ENCODE results near the gene LRRC8D. TPM values are rescaled to one million over a fixed set of nuclear protein-coding genes. Genes with fewer than 3 reads are reported as not detected.

Gene LRRC8D
- total RNA-seq, 4 donors from 2014 or later, result 6.9 to 13.2 (median 8.8) TPM

- TF ChIP-seq, protein P1, sequence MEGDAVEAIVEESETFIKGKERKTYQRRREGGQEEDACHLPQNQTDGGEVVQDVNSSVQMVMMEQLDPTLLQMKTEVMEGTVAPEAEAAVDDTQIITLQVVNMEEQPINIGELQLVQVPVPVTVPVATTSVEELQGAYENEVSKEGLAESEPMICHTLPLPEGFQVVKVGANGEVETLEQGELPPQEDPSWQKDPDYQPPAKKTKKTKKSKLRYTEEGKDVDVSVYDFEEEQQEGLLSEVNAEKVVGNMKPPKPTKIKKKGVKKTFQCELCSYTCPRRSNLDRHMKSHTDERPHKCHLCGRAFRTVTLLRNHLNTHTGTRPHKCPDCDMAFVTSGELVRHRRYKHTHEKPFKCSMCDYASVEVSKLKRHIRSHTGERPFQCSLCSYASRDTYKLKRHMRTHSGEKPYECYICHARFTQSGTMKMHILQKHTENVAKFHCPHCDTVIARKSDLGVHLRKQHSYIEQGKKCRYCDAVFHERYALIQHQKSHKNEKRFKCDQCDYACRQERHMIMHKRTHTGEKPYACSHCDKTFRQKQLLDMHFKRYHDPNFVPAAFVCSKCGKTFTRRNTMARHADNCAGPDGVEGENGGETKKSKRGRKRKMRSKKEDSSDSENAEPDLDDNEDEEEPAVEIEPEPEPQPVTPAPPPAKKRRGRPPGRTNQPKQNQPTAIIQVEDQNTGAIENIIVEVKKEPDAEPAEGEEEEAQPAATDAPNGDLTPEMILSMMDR (IDR thresholded peaks at IDR 0.05), result no peak
- no peak for DNase-seq (ENCODE audit: low spot score)
- no peak for ATAC-seq (ENCODE audit: low FRiP score)
Measured at GRCh38 chr1:89932598-89933364, 111.9 kb downstream of the LRRC8D start.

DNA sequence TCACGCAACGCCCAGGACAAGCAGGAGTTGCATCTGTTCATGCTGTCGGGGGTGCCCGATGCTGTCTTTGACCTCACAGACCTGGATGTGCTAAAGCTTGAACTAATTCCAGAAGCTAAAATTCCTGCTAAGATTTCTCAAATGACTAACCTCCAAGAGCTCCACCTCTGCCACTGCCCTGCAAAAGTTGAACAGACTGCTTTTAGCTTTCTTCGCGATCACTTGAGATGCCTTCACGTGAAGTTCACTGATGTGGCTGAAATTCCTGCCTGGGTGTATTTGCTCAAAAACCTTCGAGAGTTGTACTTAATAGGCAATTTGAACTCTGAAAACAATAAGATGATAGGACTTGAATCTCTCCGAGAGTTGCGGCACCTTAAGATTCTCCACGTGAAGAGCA, 113.6 kb downstream of the LRRC8D start:
- DNase-seq (ENCODE audit: low spot score) (no peak), ATAC-seq (ENCODE audit: low FRiP score) (no peak)
- TF ChIP-seq, protein P1 (IDR thresholded peaks at IDR 0.05), result no peak

GRCh38 chr1:89935235-89935634, 114.4 kb downstream of the LRRC8D start:
- DNase-seq (ENCODE audit: low spot score) (no peak), ATAC-seq (ENCODE audit: low FRiP score) (no peak)
- TF ChIP-seq, protein P1 (IDR thresholded peaks at IDR 0.05), result no peak

DNA sequence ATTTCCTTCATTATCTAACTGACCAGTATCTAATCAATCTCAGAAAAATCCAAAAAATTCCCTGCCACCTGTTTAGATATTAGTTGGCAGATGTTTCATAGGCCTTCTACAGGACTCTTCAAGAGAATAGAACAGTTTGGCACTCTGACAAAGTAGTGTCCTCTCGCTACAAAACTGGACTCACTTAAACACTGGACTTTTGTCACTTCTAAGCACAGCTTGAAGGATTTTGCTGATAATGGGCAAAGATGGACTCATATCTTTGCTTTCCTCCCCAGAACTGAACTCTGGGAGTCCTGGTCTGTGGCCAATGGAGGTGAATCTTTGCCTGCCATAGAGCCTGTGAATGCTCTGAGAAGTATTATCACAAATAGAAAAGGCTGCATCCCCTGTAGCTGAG, 115.9 kb downstream of the LRRC8D start:
- TF ChIP-seq, protein P1 (IDR thresholded peaks at IDR 0.05), result no peak
- DNase-seq (ENCODE audit: low spot score) (no peak), ATAC-seq (ENCODE audit: low FRiP score) (no peak)

DNA sequence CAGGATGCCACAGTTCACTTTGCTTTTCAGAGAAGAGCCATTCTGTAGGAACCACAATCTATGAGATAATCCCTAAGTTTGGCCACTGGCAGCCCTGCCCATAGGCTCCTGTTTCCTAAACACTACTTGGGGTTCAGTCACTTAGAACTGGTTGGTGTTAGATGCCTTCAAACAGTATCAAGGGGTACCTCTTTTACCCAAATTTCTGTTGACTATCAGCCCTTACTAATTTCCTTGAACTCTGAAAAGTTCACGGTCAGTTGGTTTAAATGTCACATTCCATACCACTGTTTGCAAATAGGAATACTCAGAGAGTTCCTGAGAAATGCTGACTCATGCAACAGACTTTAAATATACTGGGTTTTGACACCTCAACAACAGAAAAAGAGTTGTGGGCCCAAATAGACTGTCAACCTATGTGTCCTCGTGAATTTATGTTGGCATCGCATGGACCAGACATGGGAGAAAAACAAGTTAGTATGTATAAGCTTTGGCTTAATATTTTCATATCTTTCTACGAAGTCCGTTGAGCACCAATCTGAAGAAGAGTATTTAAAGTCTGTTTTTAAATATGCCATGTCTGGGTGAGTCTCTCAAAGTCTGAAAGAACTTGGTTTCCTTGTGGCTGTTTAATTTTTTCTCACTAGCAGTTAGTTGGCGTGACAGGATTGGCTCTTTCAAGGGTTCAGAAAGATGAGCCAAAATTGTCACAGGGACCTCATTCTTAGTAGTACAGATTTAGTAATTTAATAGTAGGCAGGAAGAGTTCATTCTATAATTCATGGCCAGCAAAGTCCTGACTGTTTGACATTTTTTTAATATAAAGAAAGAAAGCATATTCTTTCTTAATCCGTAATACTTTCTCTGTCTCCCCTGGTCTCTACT, 117.6 kb downstream of the LRRC8D start:
- TF ChIP-seq, protein P1 (IDR thresholded peaks at IDR 0.05), result no peak
- DNase-seq (ENCODE audit: low spot score) (no peak), ATAC-seq (ENCODE audit: low FRiP score) (no peak)

DNA sequence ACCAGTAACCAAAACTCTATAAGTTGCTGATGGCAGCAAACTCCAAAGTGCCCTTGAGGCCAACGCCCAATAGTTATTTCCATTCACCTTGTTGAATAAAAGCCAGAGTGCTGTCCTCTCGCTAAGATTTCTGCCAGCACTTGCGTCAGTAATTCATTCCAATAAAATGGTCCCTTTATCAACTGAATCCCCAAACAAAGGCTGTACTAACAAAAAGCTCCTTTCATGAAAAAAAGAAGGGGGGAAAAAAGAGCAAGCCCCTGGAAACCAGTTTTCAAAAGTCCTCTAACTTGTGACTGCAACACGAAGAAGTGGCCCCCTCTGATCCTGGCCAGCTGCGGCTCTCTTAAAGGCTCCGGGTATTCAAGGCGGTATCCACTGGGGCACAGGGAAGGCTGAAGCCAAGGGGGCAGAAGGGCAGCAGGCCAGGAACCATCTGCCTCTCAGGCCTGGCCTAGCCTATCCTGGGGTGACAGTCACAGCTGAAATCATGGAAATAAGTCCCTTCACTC, 118.3 kb downstream of the LRRC8D start:
- TF ChIP-seq, protein P1 (IDR thresholded peaks at IDR 0.05), result no peak
- no peak for DNase-seq (ENCODE audit: low spot score)
- ATAC-seq (ENCODE audit: low FRiP score), result no peak
